Mucosa of stomach (tissue), 1 donor: Measurements from ENCODE around the gene TALDO1.

Experiments
- H3K27me3 ChIP-seq: one replicate; pipeline ENCODE4 v1.7.0; 2013; ENCODE audit warnings: mild to moderate bottlenecking, low read length; ENCODE audit not compliant: control insufficient read depth, insufficient read depth
- H3K36me3 ChIP-seq: one replicate; pipeline ENCODE4 v1.7.0; 2013; ENCODE audit warnings: low read length; ENCODE audit not compliant: control insufficient read depth, insufficient read depth
- H3K4me1 ChIP-seq: one replicate; pipeline ENCODE4 v1.7.0; 2013; ENCODE audit warnings: mild to moderate bottlenecking, low read length; ENCODE audit not compliant: control insufficient read depth, insufficient read depth
- H3K4me3 ChIP-seq: one replicate; pipeline ENCODE4 v1.7.0; 2013; ENCODE audit warnings: low read length
- H3K9ac ChIP-seq: one replicate; pipeline ENCODE4 v1.7.0; 2013; ENCODE audit warnings: mild to moderate bottlenecking, low read length, moderate library complexity
- H3K9me3 ChIP-seq: one replicate; pipeline ENCODE4 v1.7.0; 2013; ENCODE audit warnings: mild to moderate bottlenecking, low read length, moderate library complexity; ENCODE audit not compliant: control insufficient read depth
- donor health status: Pancreatic carcinoma.

The TALDO1 gene

DNA sequence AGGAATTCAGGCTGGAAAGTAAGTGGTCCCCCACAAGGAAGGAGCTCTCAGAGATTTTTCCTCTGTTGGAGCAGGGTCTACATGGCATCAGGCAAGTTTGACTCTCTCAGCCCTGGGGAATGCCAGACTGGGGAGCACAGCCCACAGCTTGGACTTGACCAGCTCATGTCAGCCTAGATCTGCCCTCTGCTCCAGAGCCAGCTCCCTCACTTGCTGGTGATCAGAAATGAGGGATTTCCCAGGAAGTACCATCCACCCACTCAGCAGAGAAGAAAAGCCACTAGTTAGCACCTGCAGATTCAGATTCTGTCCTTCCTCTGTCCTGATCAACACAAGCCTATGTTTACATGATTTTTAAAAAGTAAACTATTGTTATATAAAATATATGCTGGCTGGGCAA, 13.0 kb downstream of the TALDO1 start:
- Histone ChIP-seq H3K9ac (no peak overlapping the region), H3K27me3 (no peaks in the 10 kb centered on the region), H3K36me3 (peaks cover 15% of the 10 kb centered on the region), H3K4me1 (peaks cover 16% of the 10 kb centered on the region), H3K4me3 (no peak overlapping the region), H3K9me3 (no peaks in the 10 kb centered on the region)

- H3K4me1 ChIP-seq = peaks cover 16% of the 10 kb centered on the region
- H3K36me3 ChIP-seq = peaks cover 20% of the 10 kb centered on the region
- H3K9ac ChIP-seq = no peak overlapping the region
- no peak overlapping the region for H3K4me3 ChIP-seq
- no peaks in the 10 kb centered on the region for H3K27me3 ChIP-seq
- H3K9me3 ChIP-seq = no peaks in the 10 kb centered on the region
Observed at GRCh38 chr11:761526-762108, 14.4 kb downstream of the TALDO1 start.

GRCh38 chr11:762421-763072, 15.3 kb downstream of the TALDO1 start:
- Histone ChIP-seq H3K36me3 (peaks cover 17% of the 10 kb centered on the region), H3K9me3 (no peaks in the 10 kb centered on the region), H3K4me3 (no peak overlapping the region), H3K27me3 (no peaks in the 10 kb centered on the region), H3K4me1 (peaks cover 16% of the 10 kb centered on the region), H3K9ac (peak overlapping the region; percentile 40)

DNA sequence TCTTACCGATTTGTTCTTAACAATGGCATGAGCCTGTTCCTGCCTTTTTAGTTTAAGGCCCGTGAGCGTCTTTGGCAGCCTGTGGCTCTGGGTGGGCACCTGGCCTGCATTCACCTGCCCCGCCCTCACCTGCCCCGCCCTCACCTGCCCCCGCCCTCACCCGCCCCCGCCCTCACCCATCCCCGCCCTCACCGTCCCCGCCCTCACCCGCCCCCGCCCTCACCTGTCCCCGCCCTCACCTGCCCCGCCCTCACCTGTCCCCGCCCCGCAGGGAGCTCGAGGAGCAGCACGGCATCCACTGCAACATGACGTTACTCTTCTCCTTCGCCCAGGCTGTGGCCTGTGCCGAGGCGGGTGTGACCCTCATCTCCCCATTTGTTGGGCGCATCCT, 15.8 kb downstream of the TALDO1 start:
- Histone ChIP-seq H3K4me3 (no peak overlapping the region), H3K27me3 (no peaks in the 10 kb centered on the region), H3K9me3 (no peaks in the 10 kb centered on the region), H3K4me1 (peaks cover 16% of the 10 kb centered on the region), H3K9ac (peak overlapping the region; percentile 40), H3K36me3 (peaks cover 17% of the 10 kb centered on the region)

GRCh38 chr11:763549-764321, 16.5 kb downstream of the TALDO1 start:
- Histone ChIP-seq H3K27me3 (no peaks in the 10 kb centered on the region), H3K4me3 (no peak overlapping the region), H3K9ac (no peak overlapping the region), H3K9me3 (no peaks in the 10 kb centered on the region), H3K4me1 (peaks cover 16% of the 10 kb centered on the region), H3K36me3 (peaks cover 17% of the 10 kb centered on the region)

DNA sequence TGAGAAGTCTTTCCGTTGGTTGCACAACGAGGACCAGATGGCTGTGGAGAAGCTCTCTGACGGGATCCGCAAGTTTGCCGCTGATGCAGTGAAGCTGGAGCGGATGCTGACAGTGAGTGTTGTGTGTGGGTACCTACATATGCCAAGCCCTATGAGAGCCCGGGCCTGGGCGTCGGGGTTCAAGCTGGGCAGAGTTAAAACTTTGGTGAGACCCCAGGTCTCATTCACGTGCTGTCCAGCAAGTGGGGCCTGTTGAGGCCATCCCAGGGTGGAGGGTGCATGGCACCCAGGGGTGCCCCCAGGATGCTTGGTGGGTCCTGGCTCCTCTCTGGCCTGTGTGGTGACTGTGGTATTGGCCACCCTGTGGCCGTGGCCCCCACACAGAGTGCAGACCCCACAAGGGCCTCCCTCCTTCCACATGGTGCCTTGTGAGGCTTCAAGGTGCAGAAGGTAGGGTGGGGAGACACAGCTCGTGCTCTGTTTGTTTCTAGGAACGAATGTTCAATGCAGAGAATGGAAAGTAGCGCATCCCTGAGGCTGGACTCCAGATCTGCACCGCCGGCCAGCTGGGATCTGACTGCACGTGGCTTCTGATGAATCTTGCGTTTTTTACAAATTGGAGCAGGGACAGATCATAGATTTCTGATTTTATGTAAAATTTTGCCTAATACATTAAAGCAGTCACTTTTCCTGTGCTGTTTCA, 17.2 kb downstream of the TALDO1 start:
- H3K4me3 ChIP-seq = no peak overlapping the region
- no peak overlapping the region for H3K9ac ChIP-seq
- H3K4me1 ChIP-seq = peaks cover 16% of the 10 kb centered on the region
- peaks cover 17% of the 10 kb centered on the region for H3K36me3 ChIP-seq
- H3K27me3 ChIP-seq = no peaks in the 10 kb centered on the region
- no peaks in the 10 kb centered on the region for H3K9me3 ChIP-seq

- H3K4me3 ChIP-seq = no peak overlapping the region
- H3K36me3 ChIP-seq = peaks cover 12% of the 10 kb centered on the region
- H3K27me3 ChIP-seq = no peaks in the 10 kb centered on the region
- H3K4me1 ChIP-seq = peaks cover 16% of the 10 kb centered on the region
- no peak overlapping the region for H3K9ac ChIP-seq
- H3K9me3 ChIP-seq = no peaks in the 10 kb centered on the region
Observed at GRCh38 chr11:765025-765801, 17.9 kb downstream of the TALDO1 start.

DNA sequence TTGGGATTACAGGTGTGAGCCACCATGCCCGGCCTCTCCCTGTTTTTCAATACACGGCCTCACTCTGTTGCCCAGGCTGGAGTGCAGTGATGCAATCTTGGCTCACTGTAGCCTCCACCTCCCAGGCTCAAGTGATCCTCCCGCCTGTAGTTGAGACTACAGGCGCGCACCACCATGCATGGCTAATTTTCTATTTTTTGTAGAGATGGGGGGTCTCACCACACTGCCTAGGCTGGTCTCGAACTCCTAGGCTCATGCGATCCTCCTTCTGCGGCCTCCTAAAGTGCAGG, 18.5 kb downstream of the TALDO1 start:
- Histone ChIP-seq H3K4me3 (no peak overlapping the region), H3K36me3 (peaks cover 10% of the 10 kb centered on the region), H3K9me3 (no peaks in the 10 kb centered on the region), H3K4me1 (peaks cover 16% of the 10 kb centered on the region), H3K27me3 (no peaks in the 10 kb centered on the region), H3K9ac (no peak overlapping the region)

DNA sequence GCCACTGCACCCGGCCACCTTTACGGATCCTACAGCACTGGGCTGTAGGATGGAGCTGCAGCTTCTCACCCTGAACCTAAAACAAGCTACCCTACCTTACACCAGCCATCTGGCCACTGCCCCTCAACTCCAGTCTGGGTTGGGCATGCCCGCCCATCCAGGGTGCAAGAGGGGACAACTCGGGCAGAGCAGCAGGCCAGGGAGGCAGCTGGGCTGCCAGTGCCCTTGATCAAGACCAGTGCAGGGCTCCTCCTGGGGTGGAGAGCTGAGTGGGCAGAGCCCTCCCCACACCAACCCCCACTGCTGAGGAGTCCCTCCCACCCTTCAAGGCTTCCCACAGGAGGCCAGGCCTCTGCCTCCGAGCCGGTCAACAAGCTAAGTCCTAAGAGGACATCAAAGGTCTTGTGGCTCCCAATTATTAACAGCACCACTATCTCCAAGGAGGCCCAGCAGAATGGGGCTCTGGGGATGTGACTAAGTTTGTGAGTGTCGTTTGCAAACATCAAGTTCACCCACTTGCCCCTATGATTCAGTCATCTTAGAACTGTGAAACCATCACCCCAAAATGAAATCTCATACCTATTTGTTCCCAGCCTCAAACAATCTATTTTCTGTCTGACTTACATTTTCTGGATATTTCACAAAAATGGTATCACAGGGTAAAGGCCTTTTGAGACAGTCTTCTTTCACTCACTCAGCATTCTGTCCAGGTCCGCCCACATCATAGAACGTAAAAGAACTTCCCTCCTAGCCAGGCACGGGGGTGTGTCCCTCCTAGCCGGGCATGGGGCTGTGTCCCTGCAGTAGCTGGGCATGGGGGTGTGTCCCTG, 19.1 kb downstream of the TALDO1 start:
- Histone ChIP-seq H3K9ac (no peak overlapping the region), H3K4me1 (peaks cover 16% of the 10 kb centered on the region), H3K9me3 (no peaks in the 10 kb centered on the region), H3K4me3 (no peak overlapping the region), H3K27me3 (no peaks in the 10 kb centered on the region), H3K36me3 (peaks cover 10% of the 10 kb centered on the region)

- H3K4me1 ChIP-seq = peaks cover 16% of the 10 kb centered on the region
- H3K36me3 ChIP-seq = peaks cover 10% of the 10 kb centered on the region
- H3K4me3 ChIP-seq = no peak overlapping the region
- H3K9me3 ChIP-seq = no peaks in the 10 kb centered on the region
- H3K27me3 ChIP-seq = no peaks in the 10 kb centered on the region
- H3K9ac ChIP-seq = no peak overlapping the region
Observed at GRCh38 chr11:766936-767210, 19.6 kb downstream of the TALDO1 start.

- Histone ChIP-seq H3K4me3 (no peak overlapping the region), H3K4me1 (peaks cover 14% of the 10 kb centered on the region), H3K9ac (no peak overlapping the region), H3K27me3 (no peaks in the 10 kb centered on the region), H3K36me3 (peaks cover 10% of the 10 kb centered on the region), H3K9me3 (no peaks in the 10 kb centered on the region)
Observed at GRCh38 chr11:767238-767637, 20.0 kb downstream of the TALDO1 start.
